Panc1 (cell line): ENCODE results near the gene TMEM123. TPM values are rescaled to one million over a fixed set of nuclear protein-coding genes. Genes with fewer than 3 reads are reported as not detected.

Experiments
- ATAC-seq: fragments of 200-7000 bp; cut with Tn5 transposase; 2 replicates; pipeline ENCODE4 v1.9.1; 2020; ENCODE audit warnings: mild to moderate bottlenecking, moderate library complexity
- BruUV-seq: library from RNA; stranded (reverse); fragments of 400-500 nt; replicated peaks from 2 replicates; lab custom pipeline; 2021; lab: Mats Ljungman, UMichigan
- CTCF ChIA-PET: fragments of 300-600 bp; sonication (Branson Sonifier 250); formaldehyde crosslinking; loops from one replicate; lab custom pipeline; 2022; ENCODE audit warnings: antibody characterized with exemption; lab: Charles Lee
- POLR2A ChIA-PET: fragments of 300-600 bp; sonication (Branson Sonifier 250); formaldehyde crosslinking; loops from one replicate; lab custom pipeline; 2022; ENCODE audit warnings: antibody characterized with exemption; lab: Charles Lee
- DNase-seq: peaks from one replicate; pipeline ENCODE4 v3.0.0-alpha.2; 2010; ENCODE audit warnings: low read depth, low spot score
- H3K27ac ChIP-seq: 2 replicates; pipeline ENCODE4 v1.5.1; 2011; ENCODE audit warnings: mild to moderate bottlenecking, low read length, inconsistent platforms
- H3K27me3 ChIP-seq: fragments of 200-500 bp; sonication (Bioruptor generic); 2 replicates; pipeline ENCODE4 v1.6.0; 2014; ENCODE audit warnings: low read length, inconsistent platforms; ENCODE audit not compliant: control insufficient read depth, insufficient read depth
- H3K36me3 ChIP-seq: fragments of 200-500 bp; sonication (Bioruptor generic); 2 replicates; pipeline ENCODE4 v1.5.1; 2014; ENCODE audit warnings: inconsistent platforms, mild to moderate bottlenecking, low read length, moderate library complexity; ENCODE audit not compliant: control insufficient read depth, insufficient read depth
- H3K4me1 ChIP-seq: 2 replicates; pipeline ENCODE4 v1.5.1; 2011; ENCODE audit warnings: inconsistent platforms, mild to moderate bottlenecking, low read length, moderate library complexity; ENCODE audit not compliant: control insufficient read depth, insufficient read depth
- H3K4me3 ChIP-seq, 2 experiments: 2 replicates each; pipeline ENCODE4 v1.5.1; 2011 to 2012; ENCODE audit warnings: low read depth in 2 of 2, low read length in 2 of 2, mild to moderate bottlenecking in 2 of 2, inconsistent platforms in 1 of 2, moderate library complexity in 1 of 2
- H3K9me3 ChIP-seq: fragments of 200-500 bp; sonication (Bioruptor generic); 2 replicates; pipeline ENCODE4 v1.5.1; 2014; ENCODE audit warnings: low read depth, mild to moderate bottlenecking, inconsistent platforms, low read length, moderate library complexity; ENCODE audit not compliant: control insufficient read depth, insufficient read depth
- CTCF ChIP-seq: fragments of 450-650 bp; IDR thresholded peaks from 2 replicates; pipeline ENCODE4 v1.5.1; 2017; ENCODE audit warnings: mild to moderate bottlenecking
- POLR2AphosphoS5 ChIP-seq: IDR thresholded peaks from 2 replicates; pipeline ENCODE4 v1.6.1; 2012; ENCODE audit warnings: mild to moderate bottlenecking, low read depth, low read length, moderate library complexity
- SIN3A ChIP-seq: IDR thresholded peaks from 2 replicates; pipeline ENCODE4 v1.6.1; 2012; ENCODE audit warnings: low read depth, mild to moderate bottlenecking, low read length, moderate library complexity, borderline replicate concordance; ENCODE audit not compliant: insufficient read depth
- TCF7L2 ChIP-seq: IDR thresholded peaks from 2 replicates; pipeline ENCODE4 v1.6.1; 2011; ENCODE audit warnings: mild to moderate bottlenecking, low read depth, low read length, inconsistent platforms
- in situ Hi-C: cut with HindIII; loops from 2 replicates; pipeline ENCODE4 v1.10.0; 2016; ENCODE audit warnings: low sequenced_read_pairs, low pct_unique_long_range_greater_than_20kb
- intact Hi-C: fragments of 100-400 bp; cut with micrococcal nuclease; formaldehyde crosslinking; loops from one replicate; pipeline ENCODE4 v1.10.0; 2022; ENCODE audit not compliant: unreplicated experiment
- total RNA-seq: library from RNA; stranded (reverse); gene quantifications from one replicate; pipeline ENCODE4 v1.2.1, GENCODE V29; 2021; ENCODE audit not compliant: unreplicated experiment
- TF ChIP-seq, protein P1 (sequence below), 2 experiments: IDR thresholded peaks; 2 replicates each; pipeline ENCODE4 v1.6.1; 2011 to 2012; ENCODE audit warnings: low read depth in 2 of 2, control low read depth in 1 of 2, low read length in 1 of 2, mild to moderate bottlenecking in 1 of 2, moderate library complexity in 1 of 2; ENCODE audit not compliant: insufficient read depth in 1 of 2

TMEM123 gene
- total RNA-seq, 1 experiment from 2014 or later = 383 TPM

GRCh38 chr11:102420547-102420946 lies 32.0 kb downstream of the TMEM123 start:
- no TSS peak for BruUV-seq

GRCh38 chr11:102419181-102419580 lies 33.4 kb downstream of the TMEM123 start:
- TF ChIP-seq, protein P1, sequence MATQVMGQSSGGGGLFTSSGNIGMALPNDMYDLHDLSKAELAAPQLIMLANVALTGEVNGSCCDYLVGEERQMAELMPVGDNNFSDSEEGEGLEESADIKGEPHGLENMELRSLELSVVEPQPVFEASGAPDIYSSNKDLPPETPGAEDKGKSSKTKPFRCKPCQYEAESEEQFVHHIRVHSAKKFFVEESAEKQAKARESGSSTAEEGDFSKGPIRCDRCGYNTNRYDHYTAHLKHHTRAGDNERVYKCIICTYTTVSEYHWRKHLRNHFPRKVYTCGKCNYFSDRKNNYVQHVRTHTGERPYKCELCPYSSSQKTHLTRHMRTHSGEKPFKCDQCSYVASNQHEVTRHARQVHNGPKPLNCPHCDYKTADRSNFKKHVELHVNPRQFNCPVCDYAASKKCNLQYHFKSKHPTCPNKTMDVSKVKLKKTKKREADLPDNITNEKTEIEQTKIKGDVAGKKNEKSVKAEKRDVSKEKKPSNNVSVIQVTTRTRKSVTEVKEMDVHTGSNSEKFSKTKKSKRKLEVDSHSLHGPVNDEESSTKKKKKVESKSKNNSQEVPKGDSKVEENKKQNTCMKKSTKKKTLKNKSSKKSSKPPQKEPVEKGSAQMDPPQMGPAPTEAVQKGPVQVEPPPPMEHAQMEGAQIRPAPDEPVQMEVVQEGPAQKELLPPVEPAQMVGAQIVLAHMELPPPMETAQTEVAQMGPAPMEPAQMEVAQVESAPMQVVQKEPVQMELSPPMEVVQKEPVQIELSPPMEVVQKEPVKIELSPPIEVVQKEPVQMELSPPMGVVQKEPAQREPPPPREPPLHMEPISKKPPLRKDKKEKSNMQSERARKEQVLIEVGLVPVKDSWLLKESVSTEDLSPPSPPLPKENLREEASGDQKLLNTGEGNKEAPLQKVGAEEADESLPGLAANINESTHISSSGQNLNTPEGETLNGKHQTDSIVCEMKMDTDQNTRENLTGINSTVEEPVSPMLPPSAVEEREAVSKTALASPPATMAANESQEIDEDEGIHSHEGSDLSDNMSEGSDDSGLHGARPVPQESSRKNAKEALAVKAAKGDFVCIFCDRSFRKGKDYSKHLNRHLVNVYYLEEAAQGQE (IDR thresholded peaks at IDR 0.05; ENCODE audit: insufficient read depth in 1 of 2, low read depth in 2 of 2, low read length in 1 of 2) = no peak
- no peak for TF ChIP-seq SIN3A
- no peak for TF ChIP-seq TCF7L2
- no peak for TF ChIP-seq POLR2AphosphoS5
- no peak for TF ChIP-seq CTCF
- ChIA-PET CTCF (no interaction called here), POLR2A (interaction anchor here (0.8 kb wide), 1 partner anchor 12 kb away, joined by 3 read pairs; no protein-coding TSS in a partner anchor)
- no peak for ATAC-seq
- Histone ChIP-seq H3K4me3 (no peak overlapping the region), H3K4me1 (peaks cover 3% of the 10 kb centered on the region; the same call in 1 of the 2 replicates), H3K27me3 (no peaks in the 10 kb centered on the region), H3K9me3 (no peaks in the 10 kb centered on the region), H3K27ac (no peak overlapping the region), H3K36me3 (no peaks in the 10 kb centered on the region; the same call in 1 of the 2 replicates)
- BruUV-seq = no TSS peak
- no peak for DNase-seq
- in situ Hi-C loops = no loop called here
- intact Hi-C loops = no loop called here

More at GRCh38 chr11:102420547-102420946, 32.0 kb downstream of the TMEM123 start:
- DNase-seq (no peak), ATAC-seq (no peak)
- ChIA-PET CTCF (no interaction called here), POLR2A (no interaction called here)
- intact Hi-C loops (no loop called here), in situ Hi-C loops (no loop called here)
- H3K27ac ChIP-seq = no peak overlapping the region
- peaks cover 6% of the 10 kb centered on the region; the same call in 1 of the 2 replicates for H3K4me1 ChIP-seq
- H3K9me3 ChIP-seq = no peaks in the 10 kb centered on the region
- H3K36me3 ChIP-seq = no peaks in the 10 kb centered on the region; the same call in 1 of the 2 replicates
- TF ChIP-seq TCF7L2 (no peak), CTCF (no peak), SIN3A (no peak), POLR2AphosphoS5 (no peak)
- TF ChIP-seq, protein P1 (IDR thresholded peaks at IDR 0.05; ENCODE audit: insufficient read depth in 1 of 2, low read depth in 2 of 2, low read length in 1 of 2) = no peak
- no peak overlapping the region for H3K4me3 ChIP-seq
- no peaks in the 10 kb centered on the region for H3K27me3 ChIP-seq
